Ramos (cell line): ENCODE results near the gene INSYN1.
"Not testable (repeated sequence)": the region's sequence is repeated elsewhere in the genome, so short reads cannot be mapped to it uniquely, and the experiment has no call there.

Source experiments
- in situ Hi-C: fragments of 300-500 bp; cut with MboI; formaldehyde crosslinking; loops from one replicate; pipeline ENCODE4 v1.14.3; 2022; ENCODE audit warnings: low sequenced_read_pairs; ENCODE audit not compliant: unreplicated experiment

Gene INSYN1

DNA sequence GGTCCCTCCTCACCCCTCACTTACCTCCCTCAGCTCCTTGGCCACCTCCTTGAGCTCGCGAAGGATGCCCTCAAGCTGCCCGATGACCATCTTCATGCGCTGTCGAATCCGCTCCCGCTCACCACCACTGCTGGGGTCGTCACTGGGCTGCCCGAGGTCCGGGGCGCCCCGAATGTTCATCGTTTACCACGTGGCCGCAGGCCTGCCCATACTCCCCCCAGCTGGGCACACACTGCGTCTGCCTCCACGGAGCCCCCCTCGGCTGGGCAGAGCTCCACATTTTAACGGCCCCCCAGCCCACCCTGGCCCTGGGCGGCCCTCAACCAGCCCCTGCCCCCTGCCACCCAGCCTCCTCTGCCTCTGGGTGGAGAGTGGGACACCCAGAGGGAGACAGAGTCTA is 2.2 kb downstream of the INSYN1 start:
- in situ Hi-C loops: no loop called here

DNA sequence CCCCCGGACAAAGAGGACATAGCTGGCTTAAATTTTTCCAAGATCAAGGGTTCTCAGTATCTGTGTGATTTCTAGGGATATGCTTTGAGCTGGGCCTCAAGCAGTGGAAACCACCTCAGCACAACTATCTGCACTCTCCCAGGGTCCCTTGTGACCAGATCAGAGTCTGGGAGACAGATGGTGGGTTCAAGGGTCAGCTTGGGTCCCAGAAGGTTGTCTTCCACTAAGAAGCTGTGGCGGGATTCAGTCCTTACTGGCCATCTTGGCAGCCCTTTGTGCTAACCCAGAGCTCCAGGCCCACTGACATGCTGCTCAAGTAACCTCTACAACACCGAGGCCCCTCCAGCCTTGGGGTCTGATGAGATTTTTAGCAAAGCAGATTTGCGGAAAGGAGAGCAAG is 2.7 kb downstream of the INSYN1 start:
- in situ Hi-C loops: no loop called here

DNA sequence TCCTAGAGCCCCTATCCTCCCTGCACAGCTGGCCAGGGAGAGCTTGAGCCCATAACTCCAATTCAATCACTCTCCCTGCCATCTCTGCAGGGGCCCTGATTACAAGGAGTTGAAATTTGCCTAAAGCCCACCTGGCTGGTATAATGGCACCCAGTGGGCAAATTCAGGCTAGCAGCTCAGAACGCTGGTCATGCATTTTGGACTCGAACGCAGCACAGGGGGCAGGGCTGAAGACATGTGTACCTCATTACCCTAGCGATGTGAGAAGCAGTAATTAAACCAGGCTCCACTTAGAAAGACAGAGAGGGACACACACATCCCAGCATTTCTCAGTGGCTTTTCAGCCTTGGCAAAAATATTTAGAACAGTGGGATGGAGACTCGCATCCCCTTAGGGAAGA is 3.2 kb downstream of the INSYN1 start:
- in situ Hi-C loops: no loop called here

DNA sequence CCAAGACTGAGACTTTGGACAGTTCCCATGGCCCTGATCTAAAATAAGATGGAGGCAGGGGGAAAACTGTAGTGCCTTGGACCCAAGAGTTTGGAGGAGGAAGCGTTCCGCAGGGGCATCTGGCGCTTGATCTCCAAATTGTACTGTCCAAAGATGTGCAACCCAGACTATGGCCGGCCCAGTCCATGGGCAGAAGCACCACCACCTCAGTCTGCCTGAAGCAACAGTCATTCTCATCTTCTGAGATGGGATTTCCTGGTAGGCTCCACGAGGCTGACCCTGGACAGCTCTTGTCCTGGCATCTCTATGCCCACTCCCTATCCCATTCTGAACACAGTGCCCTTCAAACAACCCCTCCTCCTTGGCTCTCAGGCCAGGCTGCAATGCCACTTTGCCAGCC is 3.6 kb downstream of the INSYN1 start:
- in situ Hi-C loops: no loop called here

DNA sequence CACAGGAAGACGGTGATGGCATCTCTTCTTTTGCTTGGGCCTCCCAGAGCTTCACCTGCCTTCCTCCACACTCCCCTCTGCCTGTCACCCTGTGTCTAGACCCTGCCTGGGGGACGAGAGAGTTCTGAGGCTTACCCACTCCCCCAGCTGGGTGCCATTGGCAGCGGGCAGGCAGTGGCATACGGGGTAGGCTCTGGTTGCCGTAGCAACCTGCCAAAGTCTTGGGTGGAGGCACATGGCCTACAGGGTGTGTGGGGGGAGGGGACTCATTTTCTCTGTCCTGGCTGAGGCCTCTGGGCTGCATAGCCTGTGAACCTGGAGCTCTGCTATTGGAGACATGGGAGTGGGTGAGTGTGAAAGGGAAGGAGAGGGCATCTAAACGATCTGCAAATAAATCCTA is 4.4 kb downstream of the INSYN1 start:
- in situ Hi-C loops: no loop called here

DNA sequence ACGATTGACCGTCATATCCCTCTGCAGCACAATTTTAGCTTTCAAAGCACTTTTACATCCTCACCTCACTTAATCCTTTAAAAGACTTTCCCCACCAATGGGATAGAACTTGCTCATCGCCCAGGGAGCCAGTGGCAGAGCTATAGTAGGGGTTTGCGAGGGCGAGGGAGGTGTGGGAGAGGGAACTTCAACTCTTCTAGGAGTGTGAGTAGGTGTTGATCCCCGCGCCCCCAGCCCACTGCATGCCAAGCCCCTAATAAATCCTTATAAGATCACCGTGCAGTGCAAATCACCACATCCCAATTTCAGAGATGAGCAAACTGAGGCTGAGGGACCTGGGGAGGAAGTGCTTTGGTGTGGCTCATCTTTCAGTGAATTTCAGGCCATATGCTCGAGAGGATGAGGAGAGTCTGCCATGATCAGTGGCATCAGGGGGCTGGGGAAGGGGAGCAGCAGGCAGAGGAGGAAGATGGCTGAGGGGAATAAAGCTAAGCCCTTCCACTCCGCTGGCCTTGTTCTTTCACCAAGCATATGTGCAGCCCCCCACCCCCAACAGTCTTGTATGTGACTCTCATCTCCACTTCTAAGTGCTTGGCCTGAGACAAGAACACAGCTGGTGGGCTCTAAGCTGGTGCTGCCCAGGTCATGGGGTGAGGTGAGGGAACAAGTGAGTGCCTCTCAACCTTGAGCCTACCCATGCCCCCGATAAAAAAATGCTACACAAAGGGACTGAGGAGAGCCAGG is 5.1 kb downstream of the INSYN1 start:
- in situ Hi-C loops: no loop called here

DNA sequence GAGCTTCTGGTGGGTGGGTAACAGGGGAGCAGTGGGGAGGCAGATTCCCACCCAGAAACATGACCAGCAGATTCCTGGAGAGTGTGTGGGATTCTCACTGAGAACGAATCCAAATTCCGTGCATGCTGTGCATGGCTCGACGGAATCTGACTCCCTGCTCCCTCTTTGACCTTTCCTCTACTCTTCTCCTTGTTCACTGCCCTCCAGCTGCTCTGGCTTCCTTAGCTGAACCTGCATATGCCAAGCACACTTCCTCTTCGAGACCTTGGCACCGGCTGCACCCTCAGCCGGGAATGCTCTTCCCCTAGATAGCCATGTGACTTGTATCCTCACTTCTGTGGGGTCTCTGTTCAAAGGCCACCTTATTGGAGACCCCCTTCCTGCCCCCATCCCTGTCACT is 6.3 kb downstream of the INSYN1 start:
- in situ Hi-C loops: no loop called here

DNA sequence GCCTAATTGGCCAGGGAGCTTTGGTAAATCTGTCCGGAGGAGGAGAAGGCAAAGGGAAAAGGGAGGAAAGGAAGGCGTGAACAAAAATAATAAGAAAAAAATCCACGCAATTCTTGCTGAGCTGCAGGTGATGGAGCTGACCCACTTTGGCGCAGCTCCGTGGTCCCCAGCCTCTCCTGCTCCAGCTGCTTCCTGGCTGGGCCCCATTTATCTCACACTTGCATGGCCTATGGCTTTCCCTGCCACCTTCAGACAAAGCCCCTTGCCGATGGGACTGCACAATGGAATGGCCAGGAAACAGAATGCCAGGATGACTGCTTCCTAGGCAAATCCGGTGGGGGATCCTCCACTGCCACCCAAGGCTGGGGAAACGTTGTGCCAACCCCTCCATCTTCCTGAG is 6.9 kb downstream of the INSYN1 start:
- in situ Hi-C loops: no loop called here

DNA sequence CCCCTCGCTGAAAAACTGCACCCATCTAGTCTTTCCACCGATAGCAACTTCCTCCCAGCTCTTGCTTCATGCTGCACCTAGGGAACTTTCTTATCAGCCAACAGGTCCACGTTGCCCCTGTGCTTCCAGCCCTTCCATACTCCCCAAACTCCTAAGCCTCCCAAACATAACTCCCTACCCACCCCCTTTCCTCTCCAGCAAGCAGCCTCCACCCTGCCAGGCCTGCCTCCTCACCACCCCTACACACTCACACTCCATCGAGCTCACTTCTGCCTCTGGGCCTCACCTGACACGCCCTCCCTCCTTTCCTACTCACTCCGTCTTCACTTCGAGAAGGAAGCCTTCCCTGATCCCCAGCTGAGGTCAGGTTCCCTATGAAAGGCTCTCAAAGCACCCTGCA is 8.1 kb downstream of the INSYN1 start:
- in situ Hi-C loops: no loop called here

DNA sequence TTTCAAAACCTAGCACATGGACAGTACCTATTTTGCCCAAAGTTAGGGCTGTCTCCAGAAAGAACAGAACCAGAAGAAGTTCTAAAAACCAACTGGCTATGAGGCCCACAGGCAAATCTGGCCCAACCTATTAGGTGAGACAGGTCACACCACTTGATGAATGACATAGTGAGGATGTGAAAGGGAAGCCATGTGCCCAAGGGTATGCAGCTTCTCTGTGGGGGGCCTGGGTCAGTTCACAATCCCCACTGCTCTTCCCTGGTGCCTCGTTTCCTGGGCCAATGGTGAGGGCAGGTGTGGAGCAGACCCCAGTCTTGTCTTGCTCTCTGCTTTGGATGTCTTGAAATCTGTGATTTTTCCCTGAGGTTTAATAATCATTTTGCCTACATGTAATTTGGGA is 8.9 kb downstream of the INSYN1 start:
- in situ Hi-C loops: no loop called here

DNA sequence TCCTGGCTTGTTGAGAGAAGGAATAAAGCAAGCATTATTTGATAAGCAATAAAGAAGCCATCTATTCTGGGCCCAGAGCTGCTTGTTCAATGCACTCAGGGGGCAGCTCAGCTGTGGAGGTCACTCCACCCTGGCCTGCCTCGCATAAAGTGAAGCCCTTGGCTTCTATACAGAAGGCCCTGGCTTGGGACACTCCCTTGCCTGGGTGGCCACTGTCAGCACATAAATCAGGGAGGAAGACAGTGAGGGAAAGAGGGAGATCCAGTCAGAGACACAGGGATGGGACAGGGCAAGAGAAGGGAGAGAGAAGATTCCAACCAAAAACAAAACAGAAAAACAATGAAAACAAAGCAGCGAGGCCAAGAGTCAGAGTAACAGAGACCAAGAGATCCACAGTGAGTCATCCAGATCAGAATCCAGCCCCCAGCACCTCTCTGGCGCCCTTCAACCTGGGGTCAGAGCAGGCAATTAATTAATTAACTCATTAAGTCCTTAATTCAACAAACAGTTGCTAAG is 11.8 kb downstream of the INSYN1 start:
- in situ Hi-C loops: no loop called here

DNA sequence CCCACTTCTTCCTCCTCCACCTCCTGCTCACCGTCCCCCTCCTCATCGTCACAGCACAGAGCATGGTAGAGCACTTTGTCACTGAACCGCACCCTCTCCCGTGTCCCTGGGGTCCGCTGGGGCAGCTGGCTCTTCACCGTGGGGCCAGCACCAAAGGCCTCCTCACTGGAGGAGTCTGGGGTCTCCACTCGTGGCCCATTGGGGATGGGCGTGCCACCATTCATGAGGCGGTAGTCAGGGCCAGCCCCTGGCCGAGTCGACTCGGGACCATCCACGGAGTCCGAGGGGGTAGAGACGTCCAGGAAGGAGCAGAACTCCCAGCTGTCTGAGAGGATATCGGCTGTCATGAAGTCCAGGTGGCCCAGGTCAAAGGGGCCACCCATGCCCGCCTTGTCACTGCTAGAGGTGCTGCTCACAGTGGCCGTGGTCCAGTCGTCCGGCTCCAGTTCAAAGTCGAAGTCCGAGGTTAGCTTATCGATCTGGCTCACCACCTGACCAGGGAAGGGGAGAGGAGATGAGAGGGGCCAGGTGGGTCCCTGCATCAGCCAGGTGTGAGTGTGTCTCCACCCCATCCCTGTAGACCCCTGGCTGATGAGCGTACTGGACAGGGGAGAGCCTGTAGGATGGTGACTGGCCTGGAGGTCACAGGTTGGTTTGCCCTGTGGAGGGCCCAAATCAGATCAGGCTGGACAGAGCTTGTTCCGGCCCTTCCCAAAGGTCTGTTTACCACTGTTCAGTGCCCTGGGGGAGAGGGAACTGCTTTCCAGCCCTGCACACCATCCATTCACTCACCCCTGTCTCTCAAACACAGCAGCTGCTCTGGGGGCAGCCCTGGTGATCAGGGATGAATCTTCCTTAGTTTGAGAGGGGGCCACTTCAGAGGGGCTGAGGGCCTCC is 12.8 kb downstream of the INSYN1 start:
- in situ Hi-C loops: no loop called here

DNA sequence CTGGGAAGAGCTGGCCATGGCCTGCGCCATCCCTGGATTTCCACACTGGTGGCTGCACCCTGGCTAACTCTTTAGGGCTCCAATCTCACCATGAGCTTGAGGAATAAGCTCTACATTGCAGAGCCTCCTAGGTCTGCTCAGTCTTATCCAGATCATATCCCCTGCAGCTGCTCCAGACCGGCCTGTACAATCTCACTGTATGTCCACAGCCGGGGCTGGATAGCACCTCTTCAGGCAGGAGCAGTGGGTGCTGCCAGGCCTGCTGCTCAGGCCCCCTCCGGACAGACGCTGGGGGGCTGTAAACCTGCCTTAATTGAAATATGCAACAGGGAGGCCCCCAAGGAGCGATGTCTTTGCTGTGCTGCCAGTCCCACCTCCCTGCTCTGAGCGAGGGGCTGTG is 15.6 kb downstream of the INSYN1 start:
- in situ Hi-C loops: no loop called here

DNA sequence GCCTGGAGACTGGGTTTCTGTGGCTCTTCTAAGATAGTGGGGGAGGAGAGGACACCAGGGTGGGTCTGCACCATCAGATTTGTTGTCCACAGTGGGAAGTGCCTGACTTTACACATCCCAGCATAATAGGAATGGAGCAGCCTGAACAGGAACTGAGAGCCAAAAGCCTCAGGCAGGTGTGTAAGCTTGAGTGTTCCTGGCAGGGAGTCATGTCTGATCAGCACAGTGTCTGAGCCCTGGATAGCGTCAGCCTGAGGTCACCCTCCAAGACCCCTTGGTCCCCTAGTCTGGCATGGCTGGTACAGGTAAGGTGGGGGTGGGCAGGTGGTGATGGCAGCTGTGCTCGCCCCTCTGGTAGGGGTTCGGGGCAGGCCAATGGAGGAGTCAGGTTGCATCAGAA is 20.2 kb downstream of the INSYN1 start:
- in situ Hi-C loops: no loop called here

DNA sequence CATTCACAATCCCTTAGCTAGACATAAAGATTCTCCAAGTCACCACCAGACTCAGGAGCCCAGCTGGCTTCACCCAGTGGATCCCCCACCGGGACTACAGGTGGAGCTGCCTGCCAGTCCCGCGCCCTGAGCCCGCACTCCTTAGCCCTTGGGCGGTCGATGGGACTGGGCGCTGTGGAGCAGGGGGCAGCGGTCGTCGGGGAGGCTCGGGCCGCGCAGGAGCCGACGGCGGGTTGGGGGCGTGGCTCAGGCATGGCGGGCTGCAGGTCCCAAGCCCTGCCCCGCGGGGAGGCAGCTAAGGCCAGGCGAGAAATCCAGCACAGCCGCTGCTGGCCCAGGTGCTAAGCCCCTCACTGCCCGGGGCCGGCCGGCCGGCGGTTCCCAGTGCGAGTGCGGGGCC is 21.1 kb downstream of the INSYN1 start:
- in situ Hi-C loops: not testable (repeated sequence)

DNA sequence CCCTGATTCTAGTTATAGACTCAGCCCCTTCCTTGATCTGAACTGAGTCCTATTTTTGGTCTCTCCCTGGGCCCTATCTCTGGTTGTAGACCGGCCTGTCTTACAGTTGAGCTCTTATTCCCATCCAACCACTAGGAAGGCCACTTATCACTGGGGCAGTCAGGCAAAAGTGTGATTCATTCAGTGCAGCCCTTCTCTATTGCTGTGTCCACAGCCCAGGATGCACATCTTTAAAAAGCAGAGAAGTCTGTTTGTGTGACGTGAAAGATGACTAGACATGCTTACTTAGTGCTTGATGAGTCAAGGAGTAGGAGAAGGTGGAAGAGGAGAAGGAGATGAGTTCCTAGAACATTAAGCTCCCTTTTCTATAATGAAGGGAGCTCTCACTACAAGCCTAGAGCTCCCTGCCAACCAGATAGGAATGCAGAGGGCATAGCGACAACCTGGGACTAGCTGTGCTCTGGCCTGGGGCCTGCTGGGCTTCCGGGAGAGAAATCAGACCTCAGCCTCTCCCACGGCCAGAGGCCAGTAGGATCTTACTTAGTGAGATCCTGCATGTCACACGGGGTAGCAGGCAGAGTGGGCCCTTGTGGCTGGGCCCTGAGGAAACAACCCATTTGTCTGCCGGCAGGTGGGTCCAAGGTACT is 25.7 kb downstream of the INSYN1 start:
- in situ Hi-C loops: no loop called here

DNA sequence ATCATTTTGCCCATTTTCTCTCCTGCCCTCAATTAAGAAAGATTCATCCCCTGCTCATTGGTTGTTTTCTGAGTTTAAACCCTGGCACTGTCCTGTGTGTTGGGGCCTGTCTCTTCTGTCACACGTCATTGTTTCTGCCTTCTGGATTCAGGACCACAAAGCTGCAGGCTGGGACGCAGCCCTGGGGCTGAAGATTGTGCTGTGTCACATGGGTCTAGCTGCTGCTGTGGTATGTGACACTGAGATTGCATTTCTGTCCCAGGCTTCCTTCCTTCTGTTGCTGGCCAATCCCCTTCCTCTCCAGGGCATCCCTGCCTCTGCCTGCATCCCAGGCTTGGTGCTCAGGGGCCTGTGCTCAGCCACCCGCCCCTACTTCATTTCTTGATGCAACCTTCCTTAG is 28.9 kb downstream of the INSYN1 start:
- in situ Hi-C loops: no loop called here

DNA sequence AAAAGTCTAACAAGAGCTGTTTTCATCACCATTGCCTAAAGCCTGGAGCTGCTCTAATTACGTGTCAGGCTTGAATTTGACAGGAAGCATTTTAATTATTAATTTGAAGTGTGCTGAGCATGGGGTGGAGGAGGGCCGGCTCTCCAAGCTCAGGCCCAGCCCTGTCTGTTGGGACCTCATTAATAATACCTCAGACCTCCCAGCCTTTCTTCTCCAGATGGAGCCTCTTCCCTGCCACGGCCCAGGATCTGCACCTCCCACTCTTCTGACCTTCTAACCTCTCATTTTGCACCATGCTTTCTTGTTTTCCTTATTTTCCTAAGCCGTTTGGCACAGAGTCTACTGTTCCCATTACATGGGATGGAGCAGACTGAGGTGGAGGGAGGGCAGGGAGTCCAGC is 30.0 kb downstream of the INSYN1 start:
- in situ Hi-C loops: no loop called here

DNA sequence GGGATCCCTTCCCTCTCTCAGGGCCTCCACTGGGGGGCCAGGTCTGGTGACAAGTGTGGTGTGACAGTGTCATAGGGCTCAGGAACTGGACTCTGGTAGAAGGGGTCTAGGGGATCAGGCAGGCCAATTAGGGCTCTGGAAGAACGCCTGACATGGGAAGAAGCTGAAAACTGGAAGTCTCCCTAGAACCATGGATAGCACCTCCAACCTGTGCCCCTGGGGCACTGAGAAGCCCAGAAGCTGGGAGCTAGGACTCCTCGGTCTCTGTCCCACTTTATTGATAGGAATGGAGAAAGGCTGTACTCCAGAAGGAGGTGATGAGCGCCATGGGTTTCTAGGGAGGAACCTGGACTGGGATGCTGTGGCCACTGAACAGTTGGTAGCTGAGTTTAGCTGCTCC is 30.7 kb downstream of the INSYN1 start:
- in situ Hi-C loops: no loop called here

DNA sequence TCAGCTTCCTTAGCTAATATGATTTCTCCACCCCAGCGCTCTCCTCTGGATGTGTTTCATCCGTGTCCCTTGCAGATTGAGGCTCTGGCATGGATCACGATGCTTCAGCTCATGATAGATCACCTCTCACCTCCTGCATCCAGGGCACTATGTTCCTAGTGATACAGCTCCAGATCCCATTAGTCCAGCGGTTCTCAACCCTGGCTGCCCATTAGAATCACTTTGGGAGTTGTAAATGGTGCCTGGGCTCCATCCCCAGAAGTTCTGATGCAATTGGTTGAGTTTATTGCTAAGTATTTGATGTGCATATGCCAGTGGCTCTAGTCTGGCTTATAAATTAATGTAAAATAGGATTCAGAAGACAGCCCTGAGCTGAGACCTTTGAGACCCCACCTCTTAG is 34.5 kb downstream of the INSYN1 start:
- in situ Hi-C loops: no loop called here

DNA sequence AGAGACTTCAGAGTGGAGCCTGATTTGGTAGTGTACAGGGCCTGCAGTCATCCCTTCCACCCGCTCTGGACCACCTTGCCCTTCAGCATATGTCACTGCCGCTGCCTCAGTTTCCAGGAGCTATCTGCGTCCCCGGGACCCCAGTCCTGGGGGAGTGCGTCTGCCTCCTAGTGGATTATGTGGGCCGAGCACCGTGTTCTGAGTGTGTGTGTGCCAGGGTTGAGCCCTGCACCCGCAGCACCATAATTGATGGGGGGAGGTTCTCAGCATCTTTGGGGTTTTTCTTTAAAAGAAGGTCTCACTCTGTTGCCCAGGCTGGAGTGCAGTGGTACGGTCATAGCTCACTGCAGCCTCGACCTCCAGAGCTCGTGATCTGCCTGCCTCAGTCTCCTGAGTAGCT is 35.3 kb downstream of the INSYN1 start:
- in situ Hi-C loops: no loop called here
